K562 (cell line): ENCODE data around the gene TP53BP1. TPM values are rescaled to one million over a fixed set of nuclear protein-coding genes. Genes with fewer than 3 reads are reported as not detected.
A peak's percentile ranks its signal among the peaks of the same experiment; 100 is the strongest.

Source experiments
- CCAR2 ChIP-seq: fragments of 200-400 bp; formaldehyde crosslinking; IDR thresholded peaks from 2 replicates; pipeline ENCODE4 v1.6.1; 2017; ENCODE audit warnings: mild to moderate bottlenecking, low read depth, low read length
- CREB1 ChIP-seq, 2 experiments: sonication (generic) in 1 of 2; formaldehyde crosslinking in 1 of 2; IDR thresholded peaks; 2 replicates each; pipeline versions ENCODE4 v1.6.1 to v1.8.0; 2012 to 2022; ENCODE audit warnings: inconsistent platforms in 1 of 2, mild to moderate bottlenecking in 1 of 2, missing genetic modification reagents in 1 of 2, moderate library complexity in 1 of 2
- E2F4 ChIP-seq: sonication (generic); formaldehyde crosslinking; IDR thresholded peaks from 2 replicates; pipeline ENCODE4 v1.8.0; 2022; ENCODE audit warnings: mild to moderate bottlenecking, low read depth, missing genetic modification reagents
- HDAC6 ChIP-seq: IDR thresholded peaks from 2 replicates; pipeline ENCODE4 v1.6.1; 2012; ENCODE audit warnings: low read depth, mild to moderate bottlenecking, control low read depth, inconsistent platforms, low read length, moderate library complexity
- HOMEZ ChIP-seq: fragments of 250-450 bp; sonication (Bioruptor Pico); IDR thresholded peaks from 2 replicates; pipeline ENCODE4 v1.4.0; 2020; ENCODE audit warnings: mild to moderate bottlenecking, moderate library complexity
- MLLT1 ChIP-seq, 2 experiments: fragments of 450-650 bp; IDR thresholded peaks; 2 replicates each; pipeline ENCODE4 v1.6.1; 2016
- POLR2G ChIP-seq: fragments of 200-400 bp; formaldehyde crosslinking; IDR thresholded peaks from 2 replicates; pipeline ENCODE4 v1.6.1; 2017; ENCODE audit warnings: low read depth, mild to moderate bottlenecking, antibody characterized with exemption, low read length, moderate library complexity
- RBM22 ChIP-seq: fragments of 200-400 bp; formaldehyde crosslinking; IDR thresholded peaks from 2 replicates; pipeline ENCODE4 v1.6.1; 2018; ENCODE audit warnings: low read length, low read depth; ENCODE audit not compliant: poor library complexity, severe bottlenecking
- SIRT6 ChIP-seq: IDR thresholded peaks from one replicate; pipeline ENCODE4 v1.6.1; 2012; ENCODE audit warnings: low read depth, mild to moderate bottlenecking, control low read depth, inconsistent platforms, low read length, moderate library complexity
- SMAD3 ChIP-seq: fragments of 450-650 bp; formaldehyde crosslinking; conservative IDR thresholded peaks from 2 replicates; pipeline ENCODE4 v1.4.0; 2020; ENCODE audit warnings: mild to moderate bottlenecking
- U2AF1 ChIP-seq: fragments of 200-400 bp; formaldehyde crosslinking; optimal IDR thresholded peaks from 2 replicates; pipeline ENCODE3; 2017; ENCODE audit warnings: mild to moderate bottlenecking, low read depth, low read length, moderate library complexity
- ZNF609 ChIP-seq: sonication (generic); formaldehyde crosslinking; IDR thresholded peaks from 2 replicates; pipeline ENCODE4 v1.8.1; 2023; ENCODE audit warnings: missing genetic modification reagents, mild to moderate bottlenecking, borderline replicate concordance
- polyA plus RNA-seq, 8 experiments: library from polyadenylated mRNA; depleted of rRNA in 4 of 8; stranded (reverse) in 5 of 8; unstranded in 3 of 8; fragments of >200 nt; fragmentation: Nextera tagmentation in 2 of 8; fragmentation: Illumina TruSeq in 1 of 8; extraction: Ambion mirVana in 2 of 8; extraction: Trizol in 1 of 8; gene quantifications; 2 replicates each; pipeline versions ENCODE4 v1.2.1 to v1.2.3, GENCODE V29; 2011 to 2014; ENCODE audit warnings: inconsistent platforms in 1 of 8, missing spikeins in 1 of 8
- total RNA-seq, 7 experiments: library from RNA; depleted of rRNA in 6 of 7; stranded (reverse); fragments of >200 nt in 6 of 7; fragmentation: Illumina TruSeq in 2 of 7; extraction: Trizol in 2 of 7; gene quantifications; 2 replicates each; pipeline versions ENCODE4 v1.2.1 to v1.2.3, GENCODE V29; 2011 to 2021; ENCODE audit warnings: low replicate concordance in 1 of 7

TP53BP1 gene
- total and polyA plus RNA-seq, 9 of the 15 experiments (the other 6 are each of a cell fraction or from before 2014, with no cell fraction given) = 5.7 to 63.3 (median 30.9) TPM

- no peak for TF ChIP-seq ZNF609 (CRISPR knock-in tag)
- peak; percentile 94 for TF ChIP-seq POLR2G
- no peak for TF ChIP-seq CREB1 (IDR thresholded peaks at IDR 0.05)
- TF ChIP-seq CREB1 (CRISPR knock-in tag; IDR thresholded peaks at IDR 0.05) = peak; percentile 55
- no peak for TF ChIP-seq HOMEZ (CRISPR knock-in tag)
- peak in 1 of 2 experiments; percentile 42; a peak in 1 of 4 replicates for TF ChIP-seq MLLT1 (IDR thresholded peaks at IDR 0.05)
- no peak for TF ChIP-seq SIRT6
- no peak for TF ChIP-seq SMAD3 (CRISPR knock-in tag)
- TF ChIP-seq E2F4 (CRISPR knock-in tag) = peak; percentile 34; the same call in 1 of the 2 replicates
- TF ChIP-seq U2AF1 = no peak
- no peak for TF ChIP-seq CCAR2
- TF ChIP-seq HDAC6 = no peak
- no peak for TF ChIP-seq RBM22
These were observed 121.7 kb downstream of the TP53BP1 start, which contains the start of the genes TUBGCP4 and ZSCAN29 (continued) for GRCh38 chr15:43370975-43371974.
